ENCODE data around the gene TCF7L1.
A peak's percentile ranks its signal among the peaks of the same experiment; 100 is the strongest.

Gene TCF7L1

GRCh38 chr2:85132834-85133637, at the start of gene TCF7L1:
Gene TCF7L1, plus strand, starts transcription at chr2:85133392. Its CDS starts 293 bp downstream, at chr2:85133685.
- Mint-ChIP-seq H3K4me1 (no peaks in the 10 kb centered on the region), H3K4me3 (peak within 1 kb of the TSS; percentile 77), H3K27ac (no peak within 1 kb of the TSS), H3K9me3 (no peaks in the 10 kb centered on the region), H3K36me3 (no peaks in the 10 kb centered on the region), H3K27me3 (peaks cover 16% of the 10 kb centered on the region)
- ATAC-seq (ENCODE audit: low read depth) = peak; percentile 69
- DNase-seq (ENCODE audit: low spot score in 2 of 2) = peak; percentile 15 to 34

DNA sequence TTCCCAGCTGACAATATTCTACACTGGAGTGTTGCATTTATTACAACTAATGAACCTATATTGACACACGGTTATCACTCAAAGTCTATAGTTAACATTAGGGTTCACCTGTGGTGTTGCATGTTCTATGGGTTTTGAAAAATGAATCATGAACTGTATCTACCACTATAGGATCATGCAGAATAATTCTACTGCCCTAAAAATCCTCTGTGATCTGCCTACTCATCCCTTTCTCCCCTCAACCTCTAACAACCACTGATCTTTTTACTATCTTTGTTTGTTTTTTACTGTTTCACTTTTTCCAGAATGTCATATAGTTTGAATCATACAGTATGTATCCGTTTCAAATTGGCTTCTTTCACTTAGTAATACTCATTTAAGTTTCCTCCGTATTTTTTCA, 47.6 kb upstream of the TCF7L1 start:
- Mint-ChIP-seq H3K27ac (no peak overlapping the region), H3K4me3 (no peak overlapping the region), H3K27me3 (peaks cover 7% of the 10 kb centered on the region), H3K4me1 (peaks cover 5% of the 10 kb centered on the region), H3K9me3 (peaks cover 4% of the 10 kb centered on the region), H3K36me3 (peaks cover 4% of the 10 kb centered on the region)
- ATAC-seq (ENCODE audit: low read depth) (no peak), DNase-seq (ENCODE audit: low spot score in 2 of 2) (no peak)

GRCh38 chr2:85087541-85087940, 45.7 kb upstream of the TCF7L1 start:
- Mint-ChIP-seq H3K4me3 (no peak overlapping the region), H3K27me3 (peaks cover 9% of the 10 kb centered on the region), H3K27ac (no peak overlapping the region), H3K9me3 (peaks cover 4% of the 10 kb centered on the region), H3K4me1 (no peaks in the 10 kb centered on the region), H3K36me3 (peaks cover 2% of the 10 kb centered on the region)
- ATAC-seq (ENCODE audit: low read depth) = no peak
- DNase-seq (ENCODE audit: low spot score in 2 of 2) = no peak

DNA sequence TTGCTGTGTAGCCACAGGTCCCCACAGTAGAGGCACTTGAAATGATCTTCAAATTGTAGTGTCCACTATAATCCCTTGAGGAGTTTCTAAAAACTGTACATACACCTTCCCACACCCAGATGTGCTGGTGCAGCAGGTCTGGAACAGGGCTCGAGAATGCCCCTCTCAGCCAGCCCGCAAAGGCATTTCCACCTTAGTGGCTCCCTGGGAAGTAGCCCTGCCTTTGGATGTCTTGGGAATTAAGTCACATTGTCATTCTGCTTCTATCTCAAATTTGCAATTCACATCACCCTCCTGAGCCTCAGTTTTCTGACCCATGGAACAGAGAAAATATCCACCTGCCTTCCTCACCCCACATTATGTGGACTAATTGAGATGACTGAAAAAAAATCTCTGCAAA, 44.3 kb upstream of the TCF7L1 start:
- DNase-seq (ENCODE audit: low spot score in 2 of 2) = no peak
- H3K36me3 Mint-ChIP-seq = no peaks in the 10 kb centered on the region
- H3K27ac Mint-ChIP-seq = no peak overlapping the region
- ATAC-seq (ENCODE audit: low read depth) = no peak
- no peaks in the 10 kb centered on the region for H3K4me1 Mint-ChIP-seq
- no peaks in the 10 kb centered on the region for H3K9me3 Mint-ChIP-seq
- H3K4me3 Mint-ChIP-seq = no peak overlapping the region
- H3K27me3 Mint-ChIP-seq = peaks cover 5% of the 10 kb centered on the region

DNA sequence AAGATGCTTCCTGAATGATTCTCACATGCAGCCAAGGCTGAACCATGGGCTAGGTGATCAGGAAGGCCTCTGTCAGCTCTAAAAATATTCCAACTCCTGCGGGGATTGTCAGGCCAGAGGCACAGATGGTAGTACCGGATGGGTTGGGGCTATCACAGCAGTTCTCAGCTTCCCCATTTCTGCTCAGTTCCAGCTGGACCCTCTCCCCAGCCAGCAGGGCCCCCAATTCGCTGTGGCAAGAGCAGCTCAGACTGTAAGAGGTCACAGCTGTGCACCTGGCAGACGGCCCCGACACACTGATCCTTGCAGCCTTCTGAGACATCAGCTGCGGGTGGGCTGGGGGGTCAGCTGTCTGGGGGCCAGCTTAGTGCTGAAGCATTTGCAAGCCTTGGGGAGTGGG, 43.6 kb upstream of the TCF7L1 start:
- DNase-seq (ENCODE audit: low spot score in 2 of 2) = no peak
- H3K9me3 Mint-ChIP-seq = no peaks in the 10 kb centered on the region
- H3K4me1 Mint-ChIP-seq = no peaks in the 10 kb centered on the region
- ATAC-seq (ENCODE audit: low read depth) = no peak
- H3K36me3 Mint-ChIP-seq = no peaks in the 10 kb centered on the region
- peaks cover 2% of the 10 kb centered on the region for H3K27me3 Mint-ChIP-seq
- H3K4me3 Mint-ChIP-seq = no peak overlapping the region
- H3K27ac Mint-ChIP-seq = no peak overlapping the region

- Mint-ChIP-seq H3K36me3 (peaks cover 1% of the 10 kb centered on the region), H3K27ac (no peak overlapping the region)
Observed at GRCh38 chr2:85091838-85092237, 41.4 kb upstream of the TCF7L1 start.

DNA sequence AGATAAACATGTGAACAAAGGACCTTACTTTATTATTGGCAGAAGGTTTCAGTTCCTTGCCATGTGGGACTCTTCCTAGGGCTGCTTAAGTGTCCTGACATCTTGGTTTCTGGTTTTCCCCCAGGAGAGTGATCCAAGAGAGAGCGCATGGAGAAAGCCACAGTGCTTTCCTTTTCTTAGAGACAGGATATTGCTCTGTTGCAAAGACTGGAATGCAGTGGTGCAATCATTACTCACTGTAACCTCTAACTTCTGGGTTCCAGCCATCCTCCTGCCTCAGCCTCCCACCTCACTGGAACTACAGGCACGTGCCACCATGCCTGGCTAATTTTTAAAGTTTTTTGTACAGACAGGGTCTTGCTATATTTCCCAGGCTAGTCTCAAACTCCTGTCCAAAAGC, 38.1 kb upstream of the TCF7L1 start:
- no peaks in the 10 kb centered on the region for H3K9me3 Mint-ChIP-seq
- H3K27me3 Mint-ChIP-seq = peaks cover 9% of the 10 kb centered on the region
- peaks cover 3% of the 10 kb centered on the region for H3K36me3 Mint-ChIP-seq
- no peak overlapping the region for H3K4me3 Mint-ChIP-seq
- H3K4me1 Mint-ChIP-seq = no peaks in the 10 kb centered on the region
- no peak for DNase-seq (ENCODE audit: low spot score in 2 of 2)
- H3K27ac Mint-ChIP-seq = no peak overlapping the region
- ATAC-seq (ENCODE audit: low read depth) = no peak

More at GRCh38 chr2:85091838-85092237, 41.4 kb upstream of the TCF7L1 start:
- ATAC-seq (ENCODE audit: low read depth) (no peak), DNase-seq (ENCODE audit: low spot score in 2 of 2) (no peak)
- Mint-ChIP-seq H3K9me3 (no peaks in the 10 kb centered on the region), H3K4me3 (no peak overlapping the region), H3K4me1 (no peaks in the 10 kb centered on the region), H3K27me3 (peaks cover 5% of the 10 kb centered on the region)

DNA sequence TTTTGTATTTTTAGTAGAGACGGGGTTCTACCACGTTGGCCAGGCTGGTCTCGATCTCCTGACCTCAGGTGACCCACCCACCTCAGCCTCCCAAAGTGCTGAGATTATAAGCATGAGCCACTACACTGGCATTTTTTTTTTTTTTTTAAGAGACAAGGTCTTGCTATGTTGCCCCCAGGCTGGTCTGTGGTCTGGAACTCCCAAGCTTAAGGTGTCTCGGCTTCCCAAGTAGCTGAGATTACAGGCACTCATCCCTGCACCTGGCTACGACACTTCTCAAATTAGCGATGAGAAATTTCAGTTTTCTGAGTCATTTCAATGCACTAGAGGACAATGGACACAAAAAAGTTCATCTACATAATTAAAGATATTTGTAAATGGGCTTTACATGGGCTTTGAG, 36.6 kb upstream of the TCF7L1 start:
- DNase-seq (ENCODE audit: low spot score in 2 of 2) = no peak
- no peak for ATAC-seq (ENCODE audit: low read depth)
- Mint-ChIP-seq H3K4me3 (no peak overlapping the region), H3K27ac (no peak overlapping the region), H3K4me1 (no peaks in the 10 kb centered on the region), H3K27me3 (peaks cover 7% of the 10 kb centered on the region), H3K9me3 (no peaks in the 10 kb centered on the region), H3K36me3 (peaks cover 3% of the 10 kb centered on the region)

GRCh38 chr2:85104228-85104627, 29.0 kb upstream of the TCF7L1 start:
- Mint-ChIP-seq H3K27me3 (peaks cover 2% of the 10 kb centered on the region), H3K36me3 (no peaks in the 10 kb centered on the region), H3K27ac (no peak overlapping the region), H3K9me3 (peaks cover 2% of the 10 kb centered on the region), H3K4me1 (no peaks in the 10 kb centered on the region), H3K4me3 (no peak overlapping the region)
- ATAC-seq (ENCODE audit: low read depth) (no peak), DNase-seq (ENCODE audit: low spot score in 2 of 2) (no peak)

GRCh38 chr2:85106489-85107180, 26.6 kb upstream of the TCF7L1 start:
- ATAC-seq (ENCODE audit: low read depth) (no peak), DNase-seq (ENCODE audit: low spot score in 2 of 2) (no peak)
- Mint-ChIP-seq H3K4me3 (no peak overlapping the region), H3K27ac (no peak overlapping the region), H3K27me3 (peaks cover 8% of the 10 kb centered on the region), H3K9me3 (peaks cover 2% of the 10 kb centered on the region), H3K36me3 (no peaks in the 10 kb centered on the region), H3K4me1 (no peaks in the 10 kb centered on the region)

DNA sequence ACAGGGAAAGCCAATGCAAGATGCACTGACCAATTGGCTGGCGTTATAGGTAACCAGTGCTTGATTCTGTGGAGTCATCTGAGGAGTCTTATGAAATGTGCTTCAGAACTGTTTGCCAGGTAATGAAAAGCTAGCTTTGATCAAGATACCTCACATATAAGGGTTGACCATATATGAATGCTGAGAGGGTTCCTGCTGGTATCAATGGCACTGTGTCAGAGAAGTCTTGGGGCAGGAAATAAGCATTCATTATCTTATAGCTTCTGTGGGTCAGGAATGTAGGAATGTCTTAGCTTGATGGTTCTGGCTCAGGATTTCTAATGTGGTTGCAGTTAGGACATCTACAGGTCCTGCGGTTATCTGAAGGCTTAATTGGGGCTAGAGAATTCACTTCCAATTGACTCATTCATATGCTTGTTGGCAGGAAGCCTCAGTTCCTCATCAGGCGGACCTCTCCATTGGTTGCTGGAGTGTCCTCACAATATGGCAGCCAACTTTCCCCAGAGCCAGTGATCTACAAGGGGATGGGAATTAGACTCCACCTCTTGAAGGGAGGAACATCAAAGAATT, 22.1 kb upstream of the TCF7L1 start:
- H3K27ac Mint-ChIP-seq = no peak overlapping the region
- H3K27me3 Mint-ChIP-seq = peaks cover 13% of the 10 kb centered on the region
- DNase-seq (ENCODE audit: low spot score in 2 of 2) (no peak), ATAC-seq (ENCODE audit: low read depth) (no peak)
- no peaks in the 10 kb centered on the region for H3K9me3 Mint-ChIP-seq
- H3K4me1 Mint-ChIP-seq = no peaks in the 10 kb centered on the region
- no peaks in the 10 kb centered on the region for H3K36me3 Mint-ChIP-seq
- H3K4me3 Mint-ChIP-seq = no peak overlapping the region

- ATAC-seq (ENCODE audit: low read depth) (no peak), DNase-seq (ENCODE audit: low spot score in 2 of 2) (no peak)
- H3K27me3 Mint-ChIP-seq = peaks cover 13% of the 10 kb centered on the region
- no peak overlapping the region for H3K27ac Mint-ChIP-seq
- no peaks in the 10 kb centered on the region for H3K9me3 Mint-ChIP-seq
- no peak overlapping the region for H3K4me3 Mint-ChIP-seq
- H3K4me1 Mint-ChIP-seq = no peaks in the 10 kb centered on the region
- no peaks in the 10 kb centered on the region for H3K36me3 Mint-ChIP-seq
Observed at GRCh38 chr2:85111819-85112281, 21.3 kb upstream of the TCF7L1 start.

- Mint-ChIP-seq H3K4me1 (no peaks in the 10 kb centered on the region), H3K9me3 (no peaks in the 10 kb centered on the region), H3K4me3 (no peak overlapping the region), H3K27ac (no peak overlapping the region), H3K36me3 (no peaks in the 10 kb centered on the region), H3K27me3 (peaks cover 13% of the 10 kb centered on the region)
- DNase-seq (ENCODE audit: low spot score in 2 of 2) = no peak
- no peak for ATAC-seq (ENCODE audit: low read depth)
Observed at GRCh38 chr2:85112906-85113625, 20.1 kb upstream of the TCF7L1 start.
